AG04450 (cell line): Measurements from ENCODE around the gene RELN. TPM values are rescaled to one million over a fixed set of nuclear protein-coding genes. Genes with fewer than 3 reads are reported as not detected.
A peak's percentile ranks its signal among the peaks of the same experiment; 100 is the strongest.

Experiments used
- CTCF ChIA-PET: fragments of 300-600, 350-600 bp; formaldehyde crosslinking; extraction: SDS; loops from one replicate; lab custom pipeline; 2022; ENCODE audit warnings: antibody characterized with exemption, inconsistent platforms; lab: Charles Lee
- POLR2A ChIA-PET: fragments of 350-600 bp; formaldehyde crosslinking; extraction: SDS; loops from one replicate; lab custom pipeline; 2021; ENCODE audit warnings: antibody characterized with exemption, inconsistent platforms; lab: Yijun Ruan, JAX
- DNase-seq: peaks from one replicate; pipeline ENCODE4 v3.0.0-alpha.2; 2011; ENCODE audit warnings: low read depth, low spot score
- H3K27ac ChIP-seq: one replicate; pipeline ENCODE4 v1.5.1; 2012; ENCODE audit warnings: low read depth, low read length, control low read depth
- H3K27me3 ChIP-seq: one replicate; pipeline ENCODE4 v1.6.0; 2012; ENCODE audit warnings: low read length; ENCODE audit not compliant: control insufficient read depth, insufficient read depth
- H3K4me3 ChIP-seq: 2 replicates; pipeline ENCODE4 v1.5.1; 2011; ENCODE audit warnings: mild to moderate bottlenecking, low read depth, low read length, control low read depth
- H3K9me3 ChIP-seq: 2 replicates; pipeline ENCODE4 v1.5.1; 2012; ENCODE audit warnings: low read length; ENCODE audit not compliant: control insufficient read depth, insufficient read depth
- CTCF ChIP-seq: IDR thresholded peaks from 2 replicates; pipeline ENCODE4 v1.5.1; 2011; ENCODE audit warnings: low read depth, low read length, control low read depth, inconsistent platforms
- polyA plus RNA-seq: library from polyadenylated mRNA; depleted of rRNA; stranded (reverse); fragments of >200 nt; gene quantifications from 2 replicates; pipeline ENCODE4 v1.2.3, GENCODE V29; 2011

RELN gene
- polyA plus RNA-seq, 1 experiment = 7.6 TPM

GRCh38 chr7:103445228-103446048 is 544.0 kb downstream of the RELN start:
- no peak for TF ChIP-seq CTCF
- Histone ChIP-seq H3K9me3 (no peaks in the 10 kb centered on the region; the same call in 1 of the 2 replicates), H3K27me3 (peaks cover 42% of the 10 kb centered on the region), H3K27ac (no peak overlapping the region), H3K4me3 (peak overlapping the region; percentile 42)
- ChIA-PET POLR2A (no interaction called here), CTCF (interaction anchor here (0.5 to 1.4 kb wide), 3 partner anchors 483 to 714 kb away, joined by 3 read pairs; no protein-coding TSS in a partner anchor)
- no peak for DNase-seq

DNA sequence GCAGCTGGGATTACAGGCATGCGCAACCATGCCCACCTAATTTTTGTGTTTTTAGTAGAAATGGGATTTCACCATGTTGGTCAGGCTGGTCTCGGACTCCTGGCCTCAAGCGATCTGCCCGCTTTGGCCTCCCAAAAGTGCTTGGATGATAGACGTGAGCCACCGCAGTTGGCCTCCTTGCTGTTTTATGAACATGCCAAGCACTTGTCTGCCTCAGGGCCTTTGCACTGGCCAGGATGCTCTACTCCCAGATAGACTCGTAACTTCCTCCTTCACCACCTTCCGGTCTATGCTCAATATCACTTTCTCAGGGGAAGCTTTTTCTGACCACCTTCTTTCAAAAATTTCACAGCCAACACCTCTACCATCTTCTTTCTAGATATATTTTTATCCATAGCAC is 549.8 kb downstream of the RELN start:
- ChIA-PET CTCF (no interaction called here), POLR2A (no interaction called here)
- H3K4me3 ChIP-seq = no peak overlapping the region
- TF ChIP-seq CTCF = no peak
- H3K9me3 ChIP-seq = no peaks in the 10 kb centered on the region
- no peak for DNase-seq
- H3K27me3 ChIP-seq = peaks cover 28% of the 10 kb centered on the region
- no peak overlapping the region for H3K27ac ChIP-seq

GRCh38 chr7:103437623-103438022 is 551.8 kb downstream of the RELN start:
- POLR2A ChIA-PET = no interaction called here
- H3K9me3 ChIP-seq = no peaks in the 10 kb centered on the region
- no peak for TF ChIP-seq CTCF
- H3K4me3 ChIP-seq = no peak overlapping the region
- no peak overlapping the region for H3K27ac ChIP-seq
- H3K27me3 ChIP-seq = peaks cover 9% of the 10 kb centered on the region
- no peak for DNase-seq
- CTCF ChIA-PET = no interaction called here

GRCh38 chr7:103432712-103433111 is 556.7 kb downstream of the RELN start:
- POLR2A ChIA-PET = no interaction called here
- Histone ChIP-seq H3K9me3 (no peaks in the 10 kb centered on the region), H3K4me3 (no peak overlapping the region), H3K27ac (no peak overlapping the region), H3K27me3 (peaks cover 3% of the 10 kb centered on the region)
- CTCF ChIA-PET = no interaction called here
- TF ChIP-seq CTCF = no peak
- no peak for DNase-seq

- POLR2A ChIA-PET = no interaction called here
- DNase-seq = no peak
- Histone ChIP-seq H3K27me3 (no peaks in the 10 kb centered on the region), H3K4me3 (no peak overlapping the region), H3K27ac (no peak overlapping the region), H3K9me3 (no peaks in the 10 kb centered on the region)
- CTCF ChIA-PET = no interaction called here
- TF ChIP-seq CTCF = no peak
Measured at GRCh38 chr7:103425177-103425576, 564.3 kb downstream of the RELN start.
